ENCODE measurements around the gene CUL5.

The CUL5 gene
- total RNA-seq, result 38.2 to 63.6 (median 41.6) reads per million in 4 donors

DNA sequence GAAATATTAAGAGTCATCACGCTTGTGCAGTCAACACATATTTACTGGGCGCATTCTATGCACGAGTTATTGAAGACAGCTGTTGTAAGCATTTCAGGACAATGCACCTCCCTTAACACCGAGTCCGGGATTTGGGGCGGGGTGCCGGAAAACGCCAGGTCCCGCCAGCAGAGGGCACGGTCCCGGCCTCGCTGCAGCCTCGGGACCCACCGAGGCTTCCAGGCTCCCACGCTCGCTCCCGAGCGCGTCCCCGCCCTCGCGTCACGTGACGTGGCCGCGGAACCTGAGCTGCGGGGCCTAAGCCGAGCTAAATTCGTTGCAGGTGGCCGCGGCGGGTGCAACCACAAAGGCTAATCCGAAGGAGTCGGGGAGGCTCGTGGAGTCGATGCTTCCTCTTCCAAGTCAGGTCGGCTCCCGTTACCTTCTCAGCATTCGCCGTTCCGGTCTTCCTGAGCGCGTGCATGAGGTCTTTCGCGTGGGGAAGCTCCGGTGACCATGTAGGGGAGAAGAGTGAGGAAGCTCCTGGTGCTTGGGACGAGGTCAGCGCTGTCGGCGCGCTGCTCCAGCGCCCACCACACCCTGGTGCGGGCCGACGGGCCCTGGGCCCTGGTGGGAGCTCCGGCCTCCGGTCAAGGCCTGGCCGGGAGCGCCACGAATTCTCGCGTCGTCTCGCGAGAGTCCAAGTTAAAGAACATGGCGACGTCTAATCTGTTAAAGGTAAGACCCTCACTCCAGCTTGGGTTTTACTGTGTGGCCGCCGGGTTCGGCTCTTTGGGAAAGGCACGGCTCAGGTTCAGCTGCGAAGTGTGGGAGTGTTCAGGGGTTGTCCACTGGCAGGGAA is at the start of gene CUL5:
Gene CUL5 (plus strand): TSS at position 243 of the 841 bp plus-strand sequence. CDS start 451 bp downstream, at position 694.
- peak; percentile 77 to 92 (median 85) for DNase-seq

DNA sequence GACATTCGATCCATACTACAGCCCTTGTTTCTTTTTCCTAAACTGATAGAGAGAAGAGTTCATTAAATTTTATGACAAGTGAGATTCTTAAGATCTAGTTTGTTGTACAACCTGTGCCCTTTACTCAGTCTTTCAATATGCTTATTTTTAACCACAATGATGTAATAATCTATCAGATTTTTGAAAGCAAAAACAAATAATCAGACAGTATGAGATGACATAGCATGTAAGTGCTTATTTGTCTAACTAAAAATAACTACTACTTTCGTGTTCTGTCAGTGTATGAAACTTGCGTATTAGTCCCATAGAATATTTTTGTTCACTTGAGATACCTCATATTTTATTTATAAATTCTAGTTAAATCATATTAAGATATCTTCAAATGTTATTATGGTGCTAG is 47.2 kb upstream of the CUL5 start:
- DNase-seq, result no peak

DNA sequence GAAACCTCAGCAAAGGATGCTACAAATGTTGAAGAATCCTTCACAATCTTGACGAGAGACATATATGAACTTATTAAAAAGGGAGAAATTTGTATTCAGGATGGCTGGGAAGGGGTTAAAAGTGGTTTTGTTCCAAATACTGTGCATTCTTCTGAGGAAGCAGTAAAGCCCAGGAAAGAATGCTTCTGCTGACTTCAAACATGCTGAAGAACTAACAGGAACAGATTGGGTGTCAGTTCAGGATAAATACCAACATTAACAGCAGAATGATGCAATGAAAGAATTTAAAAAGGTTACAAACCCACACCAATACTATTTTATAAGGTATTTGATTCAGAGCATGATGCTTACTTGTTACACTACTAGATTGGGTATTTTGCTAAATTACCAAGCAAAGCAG is 46.5 kb upstream of the CUL5 start:
- DNase-seq, result no peak

DNA sequence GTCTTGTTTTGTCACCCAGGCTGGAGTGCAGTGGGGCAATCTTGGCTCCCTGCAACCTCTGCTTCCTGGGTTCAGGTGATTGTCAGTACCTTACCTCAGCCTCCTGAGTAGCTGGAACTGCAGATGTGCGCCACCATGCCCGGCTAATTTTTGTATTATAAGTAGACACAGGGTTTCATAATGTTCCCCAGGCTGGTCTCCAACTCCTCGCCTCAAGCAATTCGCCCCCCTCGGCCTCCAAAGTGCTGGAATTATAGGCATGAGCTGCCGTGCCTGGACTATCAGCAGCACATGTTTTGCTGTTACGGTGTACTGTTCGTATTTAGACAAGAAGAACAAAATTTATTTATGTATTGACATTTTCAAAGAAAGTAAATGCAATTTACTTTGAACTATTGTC is 45.6 kb upstream of the CUL5 start:
- no peak for DNase-seq

DNA sequence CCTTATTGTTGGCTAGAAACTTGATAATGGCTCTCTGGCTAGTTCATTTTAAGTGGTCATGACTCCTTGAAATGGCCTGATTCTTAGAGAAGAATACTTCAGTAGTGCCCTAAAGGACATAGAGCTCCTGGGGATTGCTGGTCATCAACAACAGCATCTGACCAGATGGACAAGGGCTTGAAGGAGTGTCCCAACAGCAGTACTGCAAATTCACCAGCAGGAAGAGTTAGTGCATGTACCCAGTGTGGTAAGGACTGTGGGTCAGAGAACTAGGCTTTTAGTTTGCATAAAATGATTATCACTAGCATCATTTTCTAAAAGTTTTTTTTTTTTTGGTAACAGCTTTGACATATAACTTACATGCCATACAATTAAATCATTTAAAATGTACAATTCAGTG is 39.5 kb upstream of the CUL5 start:
- no peak for DNase-seq

DNA sequence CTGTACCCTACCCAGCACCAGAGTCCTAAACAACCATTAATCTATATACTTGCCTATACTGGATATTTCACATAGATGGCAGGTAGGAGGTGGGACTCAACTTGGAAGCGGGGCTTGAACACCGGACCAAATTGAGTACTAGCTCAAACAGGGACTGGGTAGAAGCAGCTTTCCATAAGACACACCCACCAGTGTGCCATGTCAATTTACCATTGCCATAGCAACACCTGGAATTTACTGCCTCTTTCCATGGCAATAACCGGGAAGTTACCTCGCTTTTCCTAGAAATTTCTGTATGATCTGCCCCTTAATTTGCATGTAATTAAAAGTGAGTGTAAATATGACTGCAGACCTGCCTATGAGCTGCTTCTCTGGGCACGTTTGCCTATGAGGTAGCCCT is 38.6 kb upstream of the CUL5 start:
- DNase-seq, result no peak

DNA sequence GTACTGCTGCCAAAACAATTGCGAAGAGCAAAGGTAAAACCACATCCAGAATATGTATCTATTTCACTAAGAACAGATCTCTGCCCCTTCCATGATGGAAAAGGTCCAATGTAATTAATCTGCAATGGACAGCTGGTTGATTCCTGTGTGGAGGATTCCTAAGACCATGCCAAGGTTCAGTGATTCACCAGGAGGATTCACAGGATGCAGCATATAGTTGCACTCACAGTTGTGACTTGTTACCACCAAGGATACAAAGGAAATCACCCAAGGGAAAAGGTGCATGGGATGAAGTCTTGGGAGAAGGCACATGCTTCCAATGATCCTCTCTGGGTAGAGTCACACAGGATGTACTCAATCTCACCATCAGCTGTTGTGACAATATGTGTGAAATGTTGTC is 35.1 kb upstream of the CUL5 start:
- no peak for DNase-seq

DNA sequence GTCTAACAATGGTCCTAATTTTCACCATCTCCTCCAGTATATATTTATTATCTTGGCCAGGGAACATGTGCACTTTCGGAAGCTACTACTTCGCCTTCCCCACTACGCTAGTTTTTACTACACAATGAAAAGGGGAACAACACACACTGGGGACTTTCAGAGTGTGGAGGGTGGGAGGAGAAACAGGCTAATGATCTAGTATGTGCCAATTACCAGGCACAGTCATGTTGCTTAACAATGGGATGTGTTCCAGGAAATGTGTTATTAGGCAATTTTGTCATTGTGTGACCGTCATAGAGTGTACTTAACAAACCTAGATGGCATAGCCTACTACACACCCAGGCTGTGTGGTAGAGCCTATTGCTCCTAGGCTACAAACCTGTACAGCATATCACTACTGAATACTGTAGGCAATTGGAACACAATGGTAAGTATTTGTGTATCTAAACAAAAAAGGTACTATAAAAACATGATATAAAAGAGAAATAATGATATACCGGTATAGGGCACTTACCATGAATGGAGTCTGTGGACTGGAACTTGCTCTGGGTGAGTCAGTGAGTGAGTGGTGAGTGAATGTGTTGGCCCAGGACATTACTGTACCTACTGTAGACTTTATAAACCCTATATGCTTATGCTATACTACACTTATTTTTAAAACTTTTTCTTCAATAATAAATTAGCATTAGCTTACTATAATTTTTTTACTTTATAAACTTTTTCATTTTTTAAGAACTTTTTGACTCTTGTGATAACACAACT is 20.1 kb upstream of the CUL5 start:
- no peak for DNase-seq

DNA sequence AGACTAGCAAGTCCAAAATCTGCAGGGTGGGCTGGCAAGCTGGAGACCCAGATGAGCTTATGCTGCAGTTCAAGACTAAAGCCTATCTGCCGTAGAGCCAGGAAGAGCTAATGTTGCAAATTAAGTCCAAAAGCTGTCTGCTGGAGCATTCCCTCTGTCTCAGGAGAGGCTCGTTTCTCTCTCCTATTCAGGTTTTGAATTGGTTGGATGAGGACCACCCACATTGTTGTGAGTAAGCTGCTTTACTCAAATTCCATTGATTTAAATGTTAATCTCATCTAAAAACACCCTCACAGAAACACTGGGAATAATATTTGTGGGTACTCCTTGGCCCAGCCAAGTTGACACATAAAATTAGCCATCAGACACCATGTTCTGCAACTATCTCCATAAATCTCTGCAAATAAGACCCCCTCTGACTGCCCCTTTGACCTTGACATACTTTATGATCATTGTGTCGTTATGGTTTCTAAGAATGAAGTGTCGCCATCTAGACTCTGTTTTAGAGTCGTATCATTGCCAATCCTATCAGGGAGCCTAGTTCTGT is 16.8 kb upstream of the CUL5 start:
- no peak for DNase-seq

DNA sequence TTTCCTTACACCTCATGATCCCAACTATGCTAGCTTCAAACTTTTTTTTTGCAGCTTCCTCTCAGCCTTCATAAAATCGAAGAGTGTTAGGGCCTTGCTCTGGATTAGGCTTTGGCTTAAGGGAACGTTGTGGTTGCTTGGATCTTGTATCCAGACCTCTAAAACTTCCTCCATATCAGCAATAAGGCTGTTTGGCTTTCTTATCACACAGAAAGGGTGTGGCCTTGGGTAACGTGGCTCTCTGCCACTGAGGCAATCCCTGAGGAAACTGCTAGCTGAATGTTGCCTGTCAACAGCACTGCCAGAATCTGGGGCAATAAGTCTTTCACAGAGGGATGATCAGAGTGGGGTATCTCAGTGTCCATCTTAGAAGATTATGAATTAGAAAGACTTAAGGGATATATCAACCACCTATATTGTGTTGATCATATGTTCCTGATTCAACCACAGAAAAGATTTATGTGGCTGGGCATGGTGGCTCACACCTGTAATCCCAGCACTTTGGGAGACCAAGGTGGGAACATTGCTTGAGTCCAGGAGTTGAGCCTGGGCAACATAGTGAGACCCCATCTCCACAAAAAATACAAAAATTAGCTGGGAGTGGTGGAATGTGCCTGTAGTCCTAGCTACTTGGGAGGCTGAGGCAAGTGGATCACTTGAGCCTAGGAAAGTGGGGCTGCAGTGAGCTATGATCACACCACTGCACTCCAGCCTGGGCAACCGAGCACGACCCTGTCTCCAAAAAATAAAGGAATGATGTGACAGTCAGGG is 12.5 kb upstream of the CUL5 start:
- no peak for DNase-seq

DNA sequence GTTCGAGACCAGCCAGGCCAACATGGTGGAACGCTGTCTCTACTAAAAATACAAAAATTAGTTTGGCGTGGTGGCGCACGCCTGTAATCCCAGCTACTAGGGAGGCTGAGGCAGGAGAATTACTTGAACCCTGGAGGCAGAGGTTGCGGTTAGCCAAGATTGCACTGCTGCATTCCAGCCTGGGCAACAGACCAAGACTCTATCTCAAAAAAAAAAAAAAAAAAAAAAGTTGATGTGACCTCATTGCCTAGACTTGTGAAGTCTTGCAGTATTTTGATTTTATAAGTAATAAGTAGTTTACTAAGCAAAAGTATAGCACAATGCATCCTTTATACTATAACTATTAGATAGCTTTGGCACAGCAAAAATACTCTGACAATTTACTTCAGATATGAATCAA is 9.9 kb upstream of the CUL5 start:
- no peak for DNase-seq

DNA sequence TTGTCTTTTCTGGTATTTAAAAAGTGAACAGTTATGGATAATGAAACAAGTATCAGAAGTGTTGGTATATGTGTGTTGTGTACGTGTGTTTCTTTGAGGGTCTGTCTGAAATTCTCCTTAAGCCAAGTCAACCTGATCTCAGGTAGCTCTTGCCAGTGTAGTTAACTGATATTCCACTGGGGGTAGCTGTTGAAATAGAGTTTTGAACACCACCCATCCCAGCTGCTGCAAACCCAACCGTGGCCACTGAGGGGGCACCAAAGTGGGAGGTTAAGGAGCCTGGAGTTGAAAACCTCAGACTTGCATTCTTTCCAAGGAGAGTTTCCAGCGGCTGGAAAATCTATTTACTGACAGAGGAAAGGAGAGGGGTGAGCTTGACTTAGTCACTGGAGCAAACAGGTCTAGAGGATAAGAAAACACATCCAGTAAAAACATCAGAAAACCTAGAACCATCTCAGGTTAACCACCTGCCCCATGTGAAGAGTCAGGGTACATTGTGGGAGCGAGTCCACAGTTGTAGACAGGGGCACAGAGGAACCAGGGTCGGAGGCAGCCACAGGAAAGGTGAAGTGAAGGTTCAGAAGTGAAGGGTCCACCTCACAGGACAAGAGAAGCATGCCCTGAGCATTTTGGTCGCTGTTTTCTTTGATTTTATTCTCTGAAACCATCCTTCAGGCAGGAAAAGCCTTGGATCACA is 8.8 kb upstream of the CUL5 start:
- peak in 1 of 5 donors; percentile 20 for DNase-seq

DNA sequence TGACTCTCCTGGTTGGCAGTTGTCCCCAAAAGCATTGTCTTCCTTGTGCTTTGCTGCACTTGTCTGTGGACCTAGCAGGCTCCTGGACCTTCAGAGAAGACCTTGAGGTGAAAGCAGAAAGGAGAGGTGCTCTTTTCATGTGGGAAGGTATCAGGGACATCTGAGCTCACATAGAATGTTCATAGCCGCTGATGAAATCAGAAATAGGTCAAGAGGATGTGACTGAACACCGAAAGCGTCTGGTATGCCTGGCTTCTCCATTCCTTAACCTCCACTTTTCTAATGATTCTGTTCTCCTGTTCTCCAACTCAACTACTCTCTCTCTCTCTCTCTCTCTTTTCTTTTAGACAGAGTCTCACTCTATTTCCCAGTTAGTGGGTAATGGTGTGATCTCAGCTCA is 6.2 kb upstream of the CUL5 start:
- DNase-seq, result no peak

DNA sequence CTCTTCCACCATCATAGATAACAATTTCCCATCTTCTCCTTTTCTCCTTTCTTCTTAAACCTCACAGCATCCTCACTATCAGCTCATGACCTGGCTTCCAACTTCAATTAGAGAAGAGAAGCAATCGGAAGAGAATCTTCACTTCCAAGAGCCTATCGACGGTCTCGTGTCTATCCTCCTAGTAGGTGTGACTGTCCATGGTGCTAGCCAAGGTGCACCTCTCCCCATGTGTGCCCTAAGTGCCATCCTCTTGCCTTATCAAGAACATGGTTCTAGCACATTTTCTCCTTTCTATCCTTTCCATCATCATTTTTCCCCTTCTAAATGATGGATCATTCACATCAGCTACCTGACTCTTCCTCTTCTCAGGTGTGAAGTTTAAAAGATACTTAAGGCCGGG is 5.1 kb upstream of the CUL5 start:
- no peak for DNase-seq

DNA sequence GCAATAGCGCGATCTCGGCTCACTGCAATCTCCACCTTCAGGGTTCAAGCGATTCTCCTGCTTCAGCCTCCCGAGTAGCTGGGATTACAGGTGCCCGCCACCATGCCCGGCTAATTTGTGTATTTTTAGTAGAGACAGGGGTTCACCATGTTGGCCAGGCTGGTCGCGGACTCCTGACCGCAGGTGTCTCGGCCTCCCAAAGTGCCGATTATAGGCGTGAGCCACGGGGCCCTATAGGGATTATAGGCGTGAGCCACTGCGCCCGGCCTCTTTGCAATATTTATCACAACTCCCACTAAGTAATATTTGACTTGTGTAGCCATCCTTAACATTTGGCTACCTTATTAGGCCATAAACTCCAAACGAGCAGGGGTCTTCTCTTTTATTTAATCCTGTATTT is 879 bp upstream of the CUL5 start:
- no peak for DNase-seq

DNA sequence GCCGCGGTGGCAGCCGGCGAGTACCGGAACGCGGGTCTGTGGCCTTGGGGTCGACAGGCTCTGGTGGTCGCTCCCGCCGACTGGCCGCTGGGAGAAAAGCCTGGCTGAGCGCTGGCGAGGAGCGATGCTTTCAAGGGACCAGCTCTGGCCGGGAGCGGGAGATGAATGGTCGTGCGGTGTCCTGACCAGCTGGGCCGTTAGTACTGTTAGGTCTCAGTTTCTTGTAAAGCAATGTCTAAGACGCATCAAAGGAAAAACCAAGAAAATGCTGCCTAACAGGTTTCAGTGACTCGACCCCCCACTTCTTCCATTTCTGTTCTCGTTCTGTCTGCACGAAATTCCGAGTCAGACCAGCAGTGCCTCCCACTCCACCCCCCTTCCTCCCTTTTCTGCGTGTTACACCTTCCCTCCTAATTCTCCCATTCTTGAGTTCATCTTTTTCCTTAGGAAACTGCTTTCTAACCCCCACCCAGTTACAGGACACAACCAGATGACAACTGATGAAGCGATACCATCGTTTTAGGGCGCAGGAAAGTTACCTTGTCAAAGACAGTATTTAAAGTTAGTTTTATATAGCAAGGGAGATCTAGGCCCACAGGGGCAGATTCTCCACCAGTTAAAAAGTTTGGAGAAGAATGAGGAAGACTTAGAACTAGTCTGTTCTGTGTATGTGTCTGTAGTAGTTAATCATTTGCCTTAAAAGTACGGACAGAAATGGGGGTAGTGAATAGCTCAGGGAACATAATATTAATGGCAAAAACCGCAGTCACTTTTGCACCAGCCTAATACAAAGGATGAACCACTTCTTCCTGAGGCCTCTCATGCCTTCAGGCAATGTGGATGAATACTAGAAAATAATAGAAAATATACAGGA is 1.0 kb downstream of the CUL5 start:
- DNase-seq, result no peak

DNA sequence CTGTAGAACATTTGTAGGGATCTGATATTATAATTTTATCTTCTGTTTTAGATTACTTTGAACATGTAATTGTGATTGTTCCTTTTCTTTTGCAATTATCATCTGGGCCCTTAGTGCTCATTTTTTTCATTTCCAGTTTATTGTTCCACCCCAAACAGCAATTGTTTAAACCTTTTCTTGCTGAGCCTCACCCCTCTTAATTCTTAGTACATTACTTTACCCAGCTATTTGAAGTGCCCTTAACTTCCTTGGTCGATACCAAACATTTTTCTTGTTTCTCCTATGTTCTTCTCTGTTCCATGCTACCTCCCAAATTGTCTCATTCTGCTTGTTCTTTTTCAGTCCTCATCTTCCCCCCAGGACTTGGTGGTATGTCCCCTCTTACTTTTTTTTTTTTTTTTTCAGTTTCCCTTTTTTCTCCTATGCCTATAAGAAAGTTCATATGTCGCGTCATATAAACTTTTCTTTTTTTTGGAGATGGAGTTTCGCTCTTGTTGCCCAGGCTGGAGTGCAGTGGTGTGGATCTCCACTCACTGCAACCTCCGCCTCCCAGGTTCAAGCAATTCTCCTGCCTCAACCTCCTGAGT is 3.5 kb downstream of the CUL5 start:
- DNase-seq, result no peak

DNA sequence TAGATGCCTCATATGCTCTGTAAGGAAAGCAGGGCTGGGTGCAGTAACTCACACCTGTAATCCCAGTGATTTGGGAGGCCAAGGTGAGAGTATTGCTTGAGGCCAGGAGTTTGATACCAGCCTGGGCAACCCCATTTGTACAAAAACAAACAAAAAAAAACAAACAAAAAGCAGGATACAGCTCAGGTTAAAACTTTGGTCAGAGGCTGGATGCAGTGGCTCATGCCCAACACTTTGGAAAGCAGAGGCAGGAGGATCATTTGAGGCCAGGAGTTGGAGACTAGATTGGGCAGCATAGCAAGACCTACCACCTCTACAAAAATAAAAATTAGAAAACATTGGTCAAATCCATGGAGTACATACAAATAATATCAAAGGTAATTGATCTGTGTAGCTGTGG is 7.9 kb downstream of the CUL5 start:
- DNase-seq, result no peak

DNA sequence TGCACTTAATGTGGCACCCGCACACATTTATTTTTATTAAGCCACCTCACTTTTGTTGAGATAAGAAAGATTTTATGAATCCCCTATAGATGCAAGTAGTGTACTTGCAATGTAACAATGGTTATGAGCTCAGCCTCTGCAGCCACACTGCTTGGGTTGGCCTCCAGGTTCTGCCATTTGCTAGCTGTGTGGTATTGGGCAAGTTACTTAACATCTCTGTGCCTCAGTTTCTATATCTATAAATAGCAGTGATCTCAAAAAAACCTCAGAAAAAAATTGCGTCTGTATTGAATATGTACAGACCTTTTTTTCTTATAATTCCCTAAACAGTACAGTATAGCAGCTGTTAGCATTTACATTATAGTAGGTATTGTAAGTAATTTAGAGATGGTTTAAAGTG is 10.0 kb downstream of the CUL5 start:
- DNase-seq, result no peak

DNA sequence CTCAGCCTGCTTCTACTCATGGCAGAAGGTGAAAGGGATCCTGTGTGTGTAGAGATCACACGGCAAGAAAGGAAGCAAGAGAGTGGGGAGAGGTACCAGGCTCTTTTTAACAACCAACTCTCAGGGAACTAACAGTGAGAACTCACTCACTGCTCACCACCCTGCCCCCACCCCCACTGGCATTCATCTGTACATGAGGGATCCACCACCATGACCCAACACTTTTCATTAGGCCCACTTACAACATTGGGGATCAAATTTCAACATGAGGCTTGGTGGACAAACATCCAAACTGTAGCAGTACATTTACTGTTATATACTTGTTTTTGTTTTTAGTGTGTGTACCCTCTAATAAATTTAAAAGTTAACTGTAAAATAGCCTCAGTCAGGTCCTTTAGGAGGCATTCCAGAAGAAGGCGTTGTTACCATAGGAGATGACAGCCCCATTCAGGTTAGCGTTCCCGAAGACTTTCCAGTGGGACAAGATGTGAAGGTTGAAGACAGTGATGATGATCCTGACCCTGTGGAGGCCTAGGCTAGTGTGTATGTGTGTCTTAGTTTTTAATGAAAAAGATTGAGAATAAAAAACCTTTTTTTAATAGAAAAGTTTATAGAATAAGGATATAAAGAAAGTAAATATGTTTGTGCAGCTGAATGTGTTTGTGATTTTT is 11.3 kb downstream of the CUL5 start:
- DNase-seq, result no peak
